Transverse colon (tissue), 4 donors: ENCODE data around the gene KLRC1. TPM values are rescaled to one million over a fixed set of nuclear protein-coding genes. Genes with fewer than 3 reads are reported as not detected.

Source experiments
- DNase-seq: peaks from one replicate; pipeline ENCODE4 v3.0.0-alpha.2; 2019
- H3K27ac ChIP-seq, 4 donors: fragments of 200-600 bp; sonication (generic); 2 replicates each; pipeline ENCODE4 v1.5.1; 2016 to 2018; ENCODE audit warnings: inconsistent platforms in 4 of 4
- H3K27me3 ChIP-seq: fragments of 200-600 bp; sonication (generic); 2 replicates; pipeline ENCODE4 v1.5.1; 2017; ENCODE audit warnings: inconsistent platforms
- H3K36me3 ChIP-seq, 4 donors: fragments of 200-600 bp; sonication (generic); 2 replicates each; pipeline ENCODE4 v1.5.1; 2017 to 2019; ENCODE audit warnings: inconsistent platforms in 4 of 4
- H3K4me1 ChIP-seq, 4 donors: fragments of 200-600 bp; sonication (generic); 2 replicates each; pipeline ENCODE4 v1.5.1; 2017 to 2020; ENCODE audit warnings: inconsistent platforms in 4 of 4
- H3K4me3 ChIP-seq, 4 donors: fragments of 200-600 bp; sonication (generic); 1 replicate in 1 of 4; 2 replicates in 3 of 4; pipeline versions ENCODE4 v1.5.1 to v1.6.1; 2017 to 2019; ENCODE audit warnings: inconsistent platforms in 4 of 4
- H3K9me3 ChIP-seq, 2 donors: fragments of 200-600 bp; sonication (generic); 2 replicates each; pipeline ENCODE4 v1.5.1; 2017 to 2019; ENCODE audit warnings: inconsistent platforms in 2 of 2
- CTCF ChIP-seq, 5 experiments: fragments of 200-600 bp in 3 of 5; fragments of 450-650 bp in 2 of 5; sonication (generic) in 3 of 5; IDR thresholded peaks; 1 replicate in 2 of 5; 2 replicates in 3 of 5; pipeline ENCODE4 v1.5.1; 2016 to 2017; ENCODE audit warnings: antibody characterized with exemption in 5 of 5, inconsistent platforms in 3 of 5, mild to moderate bottlenecking in 2 of 5, moderate library complexity in 1 of 5
- EP300 ChIP-seq: sonication (generic); formaldehyde crosslinking; IDR thresholded peaks from one replicate; pipeline ENCODE4 v1.6.1; 2017; ENCODE audit warnings: antibody characterized with exemption, low read depth
- POLR2A ChIP-seq: fragments of 450-650 bp; IDR thresholded peaks from one replicate; pipeline ENCODE4 v1.6.1; 2016; ENCODE audit warnings: antibody characterized with exemption, mild to moderate bottlenecking, moderate library complexity
- POLR2AphosphoS5 ChIP-seq, 3 donors: sonication (generic); formaldehyde crosslinking; IDR thresholded peaks; one replicate each; pipeline ENCODE4 v1.6.1; 2016; ENCODE audit warnings: antibody characterized with exemption in 3 of 3
- WGBS, 2 donors: methylation state at CpG; one replicate each; pipeline ENCODE4 v1.1.5; 2018; ENCODE audit warnings: low coverage in 1 of 2; 5-methylcytosine and 5-hydroxymethylcytosine counted together
- in situ Hi-C, 4 donors: fragments of 200-750 bp; cut with MboI; loops; one replicate each; pipeline versions ENCODE4 v1.15.0 to v1.15.1; 2017; ENCODE audit warnings: low sequenced_read_pairs in 3 of 4, low pct_ligation_motif_present in 1 of 4, low pct_unique_long_range_greater_than_20kb in 1 of 4
- intact Hi-C: fragments of 100-400 bp; cut with DNase I; formaldehyde crosslinking; loops from one replicate; pipeline ENCODE4 v1.15.1; 2023; ENCODE audit warnings: low total_unique reads
- total RNA-seq, 4 donors: library from RNA; depleted of rRNA; stranded (reverse); fragments of >200 nt; gene quantifications; one replicate each; pipeline ENCODE4 v1.1.0, GENCODE V29; 2016

The KLRC1 gene
- total RNA-seq, 4 donors from 2014 or later, result 1.4 to 2.6 TPM; not detected in 2

GRCh38 chr12:10405294-10405693 lies 47.9 kb downstream of the KLRC1 start:
- TF ChIP-seq EP300 (no peak), CTCF (IDR thresholded peaks at IDR 0.05) (no peak), POLR2A (no peak), POLR2AphosphoS5 (IDR thresholded peaks at IDR 0.05) (no peak)
- intact Hi-C loops, result no loop called here
- whole genome bisulfite sequencing, 2 donors, result 89 to 98% methylated on average over 4 to 5 of the region's 5 CpGs

GRCh38 chr12:10404798-10405197 lies 48.4 kb downstream of the KLRC1 start:
- Histone ChIP-seq H3K27me3 (no peaks in the 10 kb centered on the region), H3K4me3 (no peak overlapping the region), H3K27ac (no peak overlapping the region), H3K4me1 (no peaks in the 10 kb centered on the region), H3K9me3 (no peaks in the 10 kb centered on the region), H3K36me3 (no peaks in the 10 kb centered on the region)
- no peak for DNase-seq
- no peak for TF ChIP-seq POLR2A
- no peak for TF ChIP-seq POLR2AphosphoS5 (IDR thresholded peaks at IDR 0.05)
- no peak for TF ChIP-seq CTCF (IDR thresholded peaks at IDR 0.05)
- TF ChIP-seq EP300, result no peak
- in situ Hi-C loops, result no loop called here
- intact Hi-C loops, result no loop called here

More at GRCh38 chr12:10405294-10405693, 47.9 kb downstream of the KLRC1 start:
- H3K27ac ChIP-seq, result no peak overlapping the region
- H3K27me3 ChIP-seq, result no peaks in the 10 kb centered on the region
- H3K9me3 ChIP-seq, result no peaks in the 10 kb centered on the region
- no peaks in the 10 kb centered on the region for H3K36me3 ChIP-seq
- in situ Hi-C loops, result no loop called here
- no peaks in the 10 kb centered on the region for H3K4me1 ChIP-seq
- DNase-seq, result no peak
- no peak overlapping the region for H3K4me3 ChIP-seq

- in situ Hi-C loops (no loop called here), intact Hi-C loops (no loop called here)
- Histone ChIP-seq H3K27ac (no peak overlapping the region), H3K4me1 (peaks cover 0 to 21% (median 8%) of the 10 kb centered on the region in 4 donors), H3K27me3 (no peaks in the 10 kb centered on the region), H3K4me3 (no peak overlapping the region), H3K9me3 (no peaks in the 10 kb centered on the region), H3K36me3 (no peaks in the 10 kb centered on the region)
- DNase-seq, result no peak
- TF ChIP-seq EP300, result no peak
- no peak for TF ChIP-seq CTCF (IDR thresholded peaks at IDR 0.05)
These were observed 52.3 kb downstream of the KLRC1 start for GRCh38 chr12:10400829-10401228.

- no peak overlapping the region for H3K4me3 ChIP-seq
- 87 to 93% methylated on average over 2 of the region's 2 CpGs for WGBS, 2 donors
- in situ Hi-C loops (no loop called here), intact Hi-C loops (no loop called here)
- H3K27ac ChIP-seq, result no peak overlapping the region
- no peak for DNase-seq
- no peak for TF ChIP-seq POLR2AphosphoS5 (IDR thresholded peaks at IDR 0.05)
- TF ChIP-seq CTCF (IDR thresholded peaks at IDR 0.05), result no peak
- no peak for TF ChIP-seq EP300
- no peak for TF ChIP-seq POLR2A
- no peaks in the 10 kb centered on the region for H3K27me3 ChIP-seq
- H3K4me1 ChIP-seq, result peaks cover 0 to 30% (median 8%) of the 10 kb centered on the region in 4 donors
- H3K36me3 ChIP-seq, result no peaks in the 10 kb centered on the region
- H3K9me3 ChIP-seq, result no peaks in the 10 kb centered on the region
These were observed 55.0 kb downstream of the KLRC1 start for GRCh38 chr12:10398168-10398567.
